GM19025 (cell line): Measurements from ENCODE around the gene BCS1L.

ENCODE experiments used
- ATAC-seq: cut with Tn5 transposase; IDR thresholded peaks from one replicate; pipeline ENCODE4 v1.9.1; 2021; ENCODE audit warnings: mild to moderate bottlenecking, low read depth, moderate library complexity; ENCODE audit not compliant: unreplicated experiment

BCS1L gene

GRCh38 chr2:218659258-218659987 lies at the start of gene BCS1L, which contains the start of gene ZNF142:
TSS of gene BCS1L (plus strand) at chr2:218659683. CDS start at chr2:218660988, 1,305 bp downstream.
TSS of gene ZNF142 (minus strand) at chr2:218659623. CDS start at chr2:218656429, 3,194 bp downstream.
- peak; percentile 93 for ATAC-seq

- ATAC-seq, result no peak
Measured at GRCh38 chr2:218615868-218616315, 43.6 kb upstream of the BCS1L start.

- ATAC-seq, result no peak
Measured at GRCh38 chr2:218618102-218618860, 41.2 kb upstream of the BCS1L start.

- ATAC-seq, result no peak
Measured at GRCh38 chr2:218621007-218621406, 38.5 kb upstream of the BCS1L start.

- no peak for ATAC-seq
Measured at GRCh38 chr2:218622606-218623365, 36.7 kb upstream of the BCS1L start.

GRCh38 chr2:218623366-218623705 lies 36.1 kb upstream of the BCS1L start:
- no peak for ATAC-seq

GRCh38 chr2:218626369-218626768 lies 33.1 kb upstream of the BCS1L start:
- no peak for ATAC-seq

- ATAC-seq, result no peak
Measured at GRCh38 chr2:218627939-218628338, 31.5 kb upstream of the BCS1L start.

GRCh38 chr2:218631837-218632236 lies 27.6 kb upstream of the BCS1L start:
- ATAC-seq, result no peak

GRCh38 chr2:218635719-218636118 lies 23.8 kb upstream of the BCS1L start:
- no peak for ATAC-seq

GRCh38 chr2:218638372-218638771 lies 21.1 kb upstream of the BCS1L start:
- no peak for ATAC-seq

- no peak for ATAC-seq
Measured at GRCh38 chr2:218642121-218642656, 17.3 kb upstream of the BCS1L start.

GRCh38 chr2:218642786-218643185 lies 16.7 kb upstream of the BCS1L start:
- ATAC-seq, result no peak

GRCh38 chr2:218643751-218644310 lies 15.7 kb upstream of the BCS1L start:
- no peak for ATAC-seq

GRCh38 chr2:218644721-218645120 lies 14.8 kb upstream of the BCS1L start:
- ATAC-seq, result no peak

GRCh38 chr2:218645126-218645525 lies 14.4 kb upstream of the BCS1L start:
- peak; percentile 56 for ATAC-seq

- ATAC-seq, result no peak
Measured at GRCh38 chr2:218648088-218648786, 11.2 kb upstream of the BCS1L start.

- ATAC-seq, result no peak
Measured at GRCh38 chr2:218648787-218649100, 10.7 kb upstream of the BCS1L start.

GRCh38 chr2:218655751-218656150 lies 3.7 kb upstream of the BCS1L start:
- no peak for ATAC-seq

- peak; percentile 31 for ATAC-seq
Measured at GRCh38 chr2:218658671-218659257, 719 bp upstream of the BCS1L start.
